ENCODE results near the gene KCTD5.

KCTD5 gene

DNA sequence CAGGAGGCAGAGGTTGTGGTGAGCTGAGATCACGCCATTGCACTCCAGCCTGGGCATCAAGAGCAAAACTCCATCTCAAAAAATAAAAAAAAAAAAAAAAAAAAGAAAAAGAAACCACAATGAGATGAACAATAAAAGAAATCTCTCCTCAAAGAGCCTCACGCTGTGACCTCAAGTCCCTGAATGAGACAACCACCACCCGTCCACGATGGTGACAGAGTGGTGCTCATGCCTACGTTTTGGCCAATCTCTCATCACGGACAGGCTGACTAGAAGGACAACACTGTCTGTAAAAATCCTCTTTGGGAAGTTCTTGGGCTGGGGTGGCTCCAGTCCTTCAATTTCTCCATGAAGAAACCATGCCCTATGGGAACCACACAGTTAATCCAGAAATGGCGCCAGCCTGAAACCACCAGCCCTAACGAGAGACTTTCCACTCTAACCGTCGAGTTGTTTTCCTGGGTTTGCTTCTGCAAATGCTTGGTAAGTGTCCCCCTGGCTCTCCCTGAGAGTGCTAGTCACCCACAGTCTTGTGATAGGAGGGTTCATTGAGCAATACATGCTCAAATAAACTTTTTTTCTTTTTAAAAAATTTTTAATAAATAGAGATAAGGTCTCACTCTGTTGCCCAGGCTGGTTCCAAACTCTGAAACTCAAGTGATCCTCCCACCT lies 52.7 kb downstream of the KCTD5 start:
- DNase-seq, result no peak

DNA sequence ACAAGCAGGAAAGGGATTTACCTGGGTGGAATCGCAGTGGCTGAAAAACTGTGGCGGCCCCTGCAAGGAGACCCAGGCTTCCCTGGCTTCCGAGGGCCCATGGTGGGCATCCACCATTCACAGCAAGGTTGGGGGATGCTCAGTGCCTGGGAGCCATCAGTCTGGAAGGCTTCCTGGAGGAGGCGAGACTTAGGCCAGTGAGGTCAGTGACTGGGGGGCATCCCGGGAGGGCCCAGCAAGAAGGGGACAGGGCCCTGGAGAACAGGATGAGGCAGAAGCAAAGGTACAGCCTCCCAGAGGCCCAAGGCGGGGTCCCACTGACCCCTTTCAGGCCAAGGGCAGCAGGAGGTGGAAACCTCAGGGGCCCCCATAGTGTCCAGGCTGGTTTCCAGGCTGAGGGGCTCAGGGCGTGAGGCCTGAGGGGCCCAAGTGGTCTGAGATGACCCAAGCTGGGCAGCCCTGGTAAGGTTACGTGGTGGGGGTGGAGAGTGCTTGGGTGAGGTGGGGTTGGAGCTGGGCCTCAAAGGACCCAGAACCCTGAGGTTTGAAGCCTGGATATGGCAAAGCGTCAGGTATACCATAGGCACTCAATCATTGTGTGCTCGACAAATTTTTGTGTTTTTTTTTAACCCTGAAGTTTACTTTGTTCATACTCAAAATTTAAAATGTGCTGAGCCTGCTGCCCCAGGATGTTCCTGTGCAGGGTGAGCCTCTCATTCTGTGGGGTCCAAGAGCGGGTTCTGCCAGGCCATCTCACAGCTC lies 54.3 kb downstream of the KCTD5 start:
- no peak for DNase-seq

DNA sequence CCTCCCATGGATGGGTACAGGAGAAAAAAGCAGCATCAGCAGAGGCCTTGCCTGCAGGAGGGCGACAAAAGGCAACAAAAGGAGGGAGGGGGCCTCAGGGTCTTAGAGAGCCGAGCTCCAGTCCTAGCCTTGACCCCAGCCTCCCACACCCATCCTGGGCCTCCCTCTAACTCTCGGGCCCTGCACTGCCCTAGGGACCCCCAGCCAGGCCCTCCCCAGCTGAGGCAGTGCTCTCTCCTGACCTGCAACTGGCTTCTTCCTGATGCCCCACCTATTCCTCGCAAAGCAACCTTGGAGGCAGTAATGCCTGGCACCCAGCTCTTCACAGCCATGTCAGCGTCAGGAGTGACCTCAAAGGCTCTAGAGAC lies 54.9 kb downstream of the KCTD5 start:
- no peak for DNase-seq

DNA sequence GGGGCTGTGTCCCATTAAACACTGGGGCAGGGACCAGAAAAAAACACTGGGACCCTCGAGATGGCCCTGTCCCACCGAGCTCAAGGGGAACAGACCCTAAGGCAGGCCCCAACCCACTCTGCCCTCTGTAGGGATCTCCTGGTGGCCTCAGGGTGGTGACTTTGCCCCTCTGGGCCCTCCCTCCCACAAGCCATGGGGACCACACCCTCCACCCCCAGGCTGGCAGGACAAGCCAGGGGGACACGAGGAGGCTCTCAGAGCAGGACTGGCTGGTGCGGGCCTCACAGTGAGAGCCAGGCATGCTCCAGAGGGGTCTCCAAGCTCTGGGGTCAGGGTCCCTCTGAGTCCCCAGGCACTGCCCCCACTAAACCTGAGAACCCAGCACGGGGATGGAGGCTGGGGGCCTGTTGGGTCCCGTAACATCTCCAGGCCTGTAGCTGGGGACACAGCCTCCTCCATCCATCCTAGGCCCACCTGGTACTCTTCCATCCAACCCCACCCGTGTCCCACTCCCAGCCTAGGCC lies 55.6 kb downstream of the KCTD5 start:
- no peak for DNase-seq

DNA sequence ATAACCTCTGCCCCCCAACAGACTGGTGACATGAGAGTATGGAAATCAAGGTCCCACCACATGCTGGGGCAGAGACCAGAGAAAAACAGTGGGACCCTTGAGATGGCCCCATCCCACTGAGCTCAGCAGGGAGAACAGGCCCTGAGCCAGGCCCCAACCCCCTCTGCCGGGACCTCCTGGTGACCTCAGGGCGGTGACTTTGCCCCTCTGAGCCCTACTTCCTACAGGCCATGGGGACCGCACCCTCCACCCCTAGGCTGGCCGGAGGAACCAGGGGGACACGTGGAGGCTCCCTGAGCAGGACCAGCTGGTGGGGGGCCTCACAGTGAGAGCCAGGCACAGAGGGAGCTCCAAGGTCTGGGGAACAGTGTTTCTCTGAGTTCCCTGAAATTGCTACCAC lies 56.3 kb downstream of the KCTD5 start:
- no peak for DNase-seq

DNA sequence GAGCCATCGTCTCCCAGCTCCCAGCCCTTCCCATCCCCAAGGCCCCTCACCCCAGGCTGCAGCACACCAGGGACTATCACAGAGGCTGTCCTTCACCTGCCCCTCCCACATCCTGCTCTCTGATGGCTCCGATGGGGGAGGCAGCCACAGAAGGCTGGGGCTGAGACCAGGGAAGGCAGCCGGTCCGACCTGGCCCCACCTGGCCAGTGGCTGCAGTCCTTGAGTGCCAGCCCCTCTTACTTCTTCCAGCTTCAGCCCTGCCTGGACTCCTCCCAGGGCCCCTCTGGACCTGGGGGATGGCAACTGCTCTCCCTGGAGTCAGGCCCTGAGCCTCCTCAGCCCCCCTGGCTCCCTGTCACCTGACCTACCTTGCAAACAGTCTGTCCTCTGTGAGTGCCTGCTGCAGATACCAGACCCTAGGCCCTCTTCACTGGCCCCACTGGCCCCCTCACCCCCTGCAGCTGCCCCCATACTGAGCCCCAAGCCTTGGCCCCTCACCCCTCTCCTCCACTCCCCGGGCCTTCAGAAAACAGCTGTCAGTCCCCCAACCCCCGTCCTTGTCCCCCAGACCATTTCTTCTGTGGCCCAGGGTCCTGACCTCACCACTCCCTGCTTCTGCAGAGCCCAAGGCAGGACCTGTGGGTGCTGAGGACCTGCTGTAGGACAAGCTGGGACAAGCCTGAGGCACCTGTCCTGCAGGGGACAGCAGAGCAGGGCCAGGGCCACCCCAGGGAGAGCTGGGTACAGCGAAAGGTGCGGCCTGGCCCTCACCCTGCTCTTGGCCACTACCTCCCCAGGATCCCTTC lies 57.5 kb downstream of the KCTD5 start:
- no peak for DNase-seq

DNA sequence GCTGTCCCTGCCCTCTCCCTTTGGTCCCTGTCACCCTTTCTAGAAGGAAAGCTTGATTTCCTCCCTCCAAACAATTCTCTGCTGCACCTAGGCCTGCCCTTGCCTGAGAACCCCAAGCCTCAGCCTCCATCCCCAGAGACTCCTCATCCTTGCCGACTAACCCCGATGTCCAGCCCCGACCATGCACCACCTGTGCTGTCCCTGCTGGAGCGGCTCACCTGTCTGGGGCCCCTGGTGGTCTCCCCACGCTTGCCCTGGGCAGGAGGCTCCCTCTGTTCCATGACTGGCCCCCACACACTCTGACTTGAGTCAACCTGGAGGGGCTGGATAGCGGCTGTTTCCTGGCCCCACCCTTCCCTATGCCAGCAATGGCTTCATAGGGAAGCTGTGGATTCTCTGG lies 58.2 kb downstream of the KCTD5 start:
- DNase-seq, result no peak

DNA sequence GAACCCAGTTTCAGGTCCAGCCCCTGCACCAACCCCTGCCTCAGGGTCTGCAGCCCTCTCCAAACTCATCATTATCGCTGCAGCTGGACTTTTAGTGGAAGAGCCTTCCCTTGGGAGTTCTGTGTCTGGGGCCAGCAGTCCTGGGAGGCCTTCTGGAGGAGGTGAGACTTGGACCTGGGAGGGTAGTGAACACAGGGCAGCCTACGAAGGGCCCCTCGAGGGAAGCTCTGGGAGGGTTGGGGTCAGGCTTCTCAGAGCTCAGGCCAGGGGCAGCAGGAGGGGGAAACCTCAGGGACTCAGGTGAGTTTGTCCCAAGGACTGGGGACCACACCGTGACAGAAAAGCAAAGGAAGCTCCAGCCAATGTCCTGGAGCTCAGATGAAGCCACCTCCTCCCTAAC lies 58.8 kb downstream of the KCTD5 start:
- no peak for DNase-seq

DNA sequence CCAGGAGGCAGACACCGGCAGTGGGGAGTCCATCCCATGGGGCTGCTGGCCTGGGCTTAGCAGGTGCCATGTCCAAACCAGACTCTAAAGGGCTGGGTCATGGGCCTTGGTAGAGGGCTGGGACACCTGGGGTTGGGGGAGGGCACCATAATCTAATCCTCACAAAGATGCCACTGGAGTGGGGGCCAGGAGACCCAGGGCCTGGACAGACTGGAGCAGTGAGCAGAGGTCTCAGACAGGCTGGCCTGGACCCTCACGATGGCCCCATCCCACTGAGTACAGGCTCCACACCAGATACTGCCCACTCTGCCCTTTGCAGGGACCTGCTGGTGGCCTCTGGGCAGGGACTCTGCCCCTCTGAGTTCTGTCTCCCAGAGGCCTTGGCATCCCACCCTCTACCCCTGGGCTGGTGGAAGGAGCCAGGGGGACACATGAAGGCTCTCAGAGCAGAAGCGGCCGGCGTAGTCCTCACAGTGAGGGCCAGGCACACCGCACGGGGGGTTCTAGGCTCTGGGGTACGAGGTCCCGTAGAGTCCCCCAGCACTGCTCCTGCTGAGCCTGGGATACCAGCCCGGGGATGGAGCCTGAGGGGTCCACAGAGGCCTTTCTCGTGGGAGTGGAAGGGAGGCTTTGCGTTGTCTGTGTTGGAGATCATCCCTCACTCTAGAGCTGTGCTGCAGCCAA lies 60.1 kb downstream of the KCTD5 start:
- DNase-seq, result no peak

DNA sequence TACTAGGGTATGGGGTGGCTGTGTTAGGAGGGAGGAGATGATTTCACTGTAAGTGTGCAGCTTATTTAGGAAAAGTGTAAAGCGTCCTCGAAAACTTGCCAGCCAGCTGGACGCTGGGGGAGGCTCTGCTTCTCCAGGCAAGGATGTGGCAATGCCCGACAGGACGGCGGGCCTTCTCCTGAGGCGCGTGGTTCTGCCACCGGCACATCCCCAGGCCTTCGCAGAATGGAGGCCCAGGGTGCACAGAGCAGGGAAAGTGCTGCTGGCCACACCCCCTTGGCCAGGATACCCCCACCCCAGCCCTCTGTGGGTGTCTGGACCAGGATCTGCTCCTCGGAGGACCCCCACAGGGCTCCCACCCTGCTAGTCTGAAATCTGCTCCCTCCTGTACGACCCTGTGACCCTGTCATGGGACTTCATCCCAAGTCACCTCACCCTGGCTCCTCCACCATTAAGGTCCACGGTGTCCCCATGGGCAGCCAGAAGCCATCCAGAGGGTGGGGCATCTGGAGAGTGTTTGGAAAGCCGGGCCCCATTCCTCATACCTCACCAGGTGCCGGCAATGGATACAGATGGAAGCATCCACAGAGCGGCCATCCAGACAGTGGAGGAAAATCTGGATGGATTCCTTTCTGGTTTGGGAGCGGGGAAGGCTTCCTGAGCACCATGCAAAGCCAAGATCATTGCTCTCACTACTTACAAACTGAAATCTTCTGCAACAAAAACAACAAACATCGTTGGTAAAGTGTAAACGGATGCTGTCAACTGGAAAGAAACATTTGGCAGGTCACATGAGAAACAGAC lies 60.9 kb downstream of the KCTD5 start:
- no peak for DNase-seq

DNA sequence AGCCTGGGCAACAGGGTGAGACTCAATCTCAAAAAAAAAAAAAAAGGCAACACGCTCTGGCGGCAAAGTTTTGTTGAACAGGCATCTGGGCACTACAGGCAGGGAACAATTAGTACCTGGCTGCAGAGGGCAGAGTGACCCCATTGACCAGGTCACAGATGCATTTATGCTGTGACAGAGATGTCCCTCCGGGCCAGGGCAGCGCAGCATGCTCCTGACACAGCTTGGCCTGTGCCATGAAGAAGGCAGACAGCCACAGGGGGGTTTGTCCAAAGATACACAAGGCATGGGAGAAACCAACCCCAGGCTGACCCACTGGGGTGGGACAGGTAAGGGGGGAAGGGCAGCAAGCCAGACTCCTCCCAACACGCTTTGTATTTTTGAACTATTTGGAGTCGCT lies 62.4 kb downstream of the KCTD5 start:
- no peak for DNase-seq

DNA sequence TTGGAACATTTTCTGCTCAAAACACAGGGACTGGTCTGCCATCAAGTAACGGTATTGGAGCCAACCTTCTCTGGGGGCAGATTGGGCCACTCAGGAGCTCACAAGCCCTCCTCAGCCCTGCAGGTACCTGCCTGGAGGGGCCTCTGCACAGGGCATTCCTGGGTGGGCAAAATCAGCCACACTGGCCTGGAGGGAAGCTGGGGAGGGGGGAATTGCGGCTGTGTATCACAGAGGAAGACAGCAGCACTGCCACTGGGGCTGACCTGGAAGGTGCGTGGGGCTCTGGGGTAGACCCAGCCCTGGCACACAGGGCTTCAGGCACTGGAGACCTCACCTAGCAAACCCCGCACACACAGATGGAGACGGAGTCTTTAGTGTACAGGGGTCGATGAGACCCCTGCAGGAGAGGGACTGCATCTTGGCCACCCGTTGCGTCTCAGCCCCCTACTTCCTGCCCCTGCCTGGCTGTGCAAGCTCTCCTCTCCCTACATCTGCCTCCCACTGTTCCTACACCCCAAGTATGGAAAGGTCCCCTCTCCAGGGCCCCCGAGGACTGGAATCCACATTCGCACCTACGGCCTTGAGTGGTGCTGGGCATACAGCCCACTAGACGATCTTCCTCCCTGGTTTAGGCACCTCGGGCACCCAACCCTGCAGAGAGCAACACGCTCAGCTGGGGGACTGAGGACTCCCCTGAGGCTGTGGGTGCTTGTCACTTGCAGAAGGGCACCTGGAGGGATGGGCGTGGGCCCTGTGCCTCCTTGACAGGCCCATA lies 63.0 kb downstream of the KCTD5 start:
- DNase-seq, result no peak

DNA sequence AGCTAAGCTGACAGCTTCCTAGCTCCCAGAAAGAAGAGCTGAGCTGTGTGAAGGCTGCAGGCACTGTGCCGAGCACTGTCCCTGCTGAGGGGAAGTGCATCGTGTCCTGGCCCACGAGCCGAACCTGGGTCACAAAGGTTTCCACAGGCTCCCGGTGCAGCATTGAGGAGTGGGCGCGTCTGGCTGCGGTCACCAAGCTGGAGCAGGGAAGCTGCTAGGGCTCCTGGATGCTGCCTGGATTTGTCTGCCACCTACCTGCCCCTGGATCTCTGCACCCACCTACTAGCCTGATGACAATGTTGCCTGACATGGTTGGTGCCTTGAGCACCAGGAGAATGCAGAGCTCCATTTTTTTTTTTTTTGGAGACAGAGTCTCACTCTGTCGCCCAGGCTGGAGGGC lies 63.6 kb downstream of the KCTD5 start:
- no peak for DNase-seq

DNA sequence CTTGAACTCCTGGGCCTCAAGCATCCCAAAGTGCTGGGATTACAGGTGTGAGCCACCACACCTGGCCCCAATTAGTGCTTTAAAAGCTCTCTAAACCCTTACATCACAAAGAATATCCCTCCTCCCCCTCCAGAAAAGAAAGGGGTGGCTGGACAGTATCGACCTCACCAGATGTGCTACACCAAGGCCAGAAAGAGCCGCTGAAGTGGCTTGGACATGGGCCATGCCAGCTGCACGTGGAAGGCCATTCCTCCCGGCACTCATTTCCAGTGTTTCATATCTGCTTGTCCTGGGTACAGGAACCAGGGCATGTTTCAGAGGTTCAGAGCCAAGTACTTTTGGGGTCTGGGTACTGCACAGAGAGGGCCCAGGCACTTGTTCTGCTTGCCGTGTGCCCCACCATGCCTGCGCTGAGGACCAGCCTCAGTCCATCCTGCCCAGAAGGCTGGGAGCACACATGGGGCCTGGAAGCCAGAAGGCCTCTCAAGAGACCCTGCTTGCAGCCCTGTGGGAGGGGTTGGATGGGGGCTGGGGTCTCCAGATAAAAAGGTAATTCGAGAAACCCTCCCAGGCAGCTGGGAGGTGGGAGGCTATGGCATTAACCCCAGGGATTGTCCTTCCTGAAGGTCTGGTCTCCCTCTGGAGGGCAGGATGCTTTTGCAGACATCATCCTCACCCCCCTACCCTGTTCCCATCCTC lies 66.6 kb downstream of the KCTD5 start:
- DNase-seq, result no peak

DNA sequence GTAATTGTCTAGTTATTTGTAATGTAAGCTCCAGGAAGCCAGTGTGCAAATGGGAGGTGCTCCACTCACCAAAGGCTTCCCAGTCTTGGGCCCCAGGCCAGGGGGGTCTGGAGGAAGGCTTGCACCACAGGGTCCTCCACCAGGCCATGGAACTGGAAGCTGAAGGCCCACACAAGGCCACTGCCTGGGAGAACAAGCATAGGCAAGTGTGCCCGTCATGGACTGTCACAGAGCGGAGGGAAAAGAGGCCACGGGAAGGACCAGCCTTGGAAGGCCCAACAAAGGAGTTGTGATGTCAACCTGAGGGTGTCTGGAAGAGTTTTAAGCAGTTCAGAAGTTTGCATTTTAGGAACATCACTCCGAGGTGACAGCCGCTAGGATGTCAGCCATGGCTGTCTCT lies 67.2 kb downstream of the KCTD5 start:
- no peak for DNase-seq

DNA sequence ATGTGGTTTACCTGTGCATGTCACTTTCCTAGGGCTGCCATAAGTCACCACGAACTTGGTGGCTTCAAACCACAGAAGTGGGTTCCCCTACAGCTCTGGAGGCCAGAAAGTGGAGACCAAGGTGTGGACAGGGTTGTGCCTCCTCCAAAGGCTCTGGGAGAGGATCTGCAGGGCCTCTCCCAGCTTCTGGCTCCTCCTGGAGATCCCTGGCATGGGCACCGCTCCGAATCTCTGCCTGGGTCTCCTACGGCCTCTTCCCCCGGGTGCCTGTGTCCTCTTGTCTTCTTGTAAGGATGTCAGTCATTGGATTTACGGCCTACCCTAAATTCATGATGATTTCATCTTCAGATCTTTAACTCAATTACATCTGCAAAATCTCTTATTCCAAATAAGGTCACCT lies 67.6 kb downstream of the KCTD5 start:
- DNase-seq, result no peak

DNA sequence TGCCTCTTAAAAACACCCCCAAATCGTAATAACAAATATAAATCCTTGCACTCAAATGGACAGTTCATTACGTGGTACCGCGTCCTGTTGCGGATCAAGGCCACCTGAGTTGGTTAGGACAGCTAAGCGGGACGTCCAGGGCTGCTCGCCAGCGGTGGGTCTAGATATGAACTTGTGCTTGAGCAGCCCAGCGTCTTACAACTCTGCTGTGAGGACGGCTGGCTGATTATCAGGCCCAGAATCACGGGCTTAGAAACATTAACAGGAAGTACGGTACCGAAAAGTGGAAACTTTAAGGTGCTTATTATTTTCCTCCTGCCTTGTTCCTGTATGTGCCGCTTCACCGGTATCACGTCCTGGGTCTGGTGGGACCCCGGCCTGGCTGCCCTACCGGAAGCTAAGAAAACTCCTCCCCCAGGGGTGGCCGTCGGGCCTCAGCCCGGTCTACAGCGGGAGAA lies 69.3 kb downstream of the KCTD5 start:
- DNase-seq, result peak; percentile 74

DNA sequence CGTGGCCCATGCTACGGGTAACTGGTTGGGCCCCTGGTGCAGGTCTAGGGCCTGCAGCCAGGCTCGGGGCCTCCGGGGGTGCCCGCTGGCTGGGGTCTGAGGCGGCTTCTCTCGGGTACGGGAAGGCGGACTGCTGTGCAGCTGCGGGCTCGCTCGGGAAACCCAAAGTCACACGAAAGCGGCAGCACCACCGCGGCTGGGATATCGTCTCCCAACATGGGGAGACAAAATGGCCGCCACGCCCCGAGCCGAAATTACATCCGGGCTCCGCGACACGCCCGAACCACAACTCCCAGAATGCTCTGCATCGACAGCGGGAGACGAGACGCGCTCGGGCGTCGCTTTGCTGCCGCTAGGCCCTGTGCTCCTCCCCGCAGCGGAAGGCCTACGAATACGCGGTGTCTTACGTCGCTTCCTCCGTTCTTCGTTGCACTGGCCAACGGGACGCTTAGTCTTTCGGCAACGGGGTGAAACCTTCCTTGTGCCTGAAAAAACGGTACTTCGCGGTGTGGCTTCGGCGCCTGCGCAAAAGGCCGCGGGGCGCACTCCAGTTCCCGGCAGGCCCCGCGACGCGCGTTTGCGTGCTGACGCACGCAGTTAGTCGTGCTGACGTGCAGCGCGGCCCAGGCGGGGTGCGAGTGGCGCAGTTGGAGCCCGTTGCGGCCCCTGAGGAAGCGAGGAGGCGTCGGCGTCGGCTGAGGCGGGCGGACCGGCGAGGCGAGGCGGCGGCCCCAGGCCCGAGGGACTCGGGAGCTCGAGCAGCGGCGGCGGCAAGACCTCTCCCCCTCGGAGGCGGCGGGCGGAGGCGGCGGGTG lies 69.9 kb downstream of the KCTD5 start, which contains the start of gene SRRM2:
Gene SRRM2, plus strand, starts transcription at position 604 of the 815 bp plus-strand sequence. CDS start 3,727 bp downstream, outside the sequence.
- DNase-seq, result peak; percentile 96

Data from NCI-H2171 (cell line).